Activated naive CD4-positive, alpha-beta T cell treated with Interleukin-2 at 50 U/mL for 16 hours (primary cell): Measurements from ENCODE around the gene ARL2BP.

Experiments used
- DNase-seq: peaks from one replicate; pipeline ENCODE4 v3.0.0-alpha.2; 2020

Gene ARL2BP

GRCh38 chr16:57236022-57236350, 9.1 kb upstream of the ARL2BP start:
- DNase-seq, result no peak

- DNase-seq, result no peak
These were observed 6.4 kb upstream of the ARL2BP start for GRCh38 chr16:57238682-57239081.

- no peak for DNase-seq
These were observed 6.0 kb upstream of the ARL2BP start for GRCh38 chr16:57239107-57239506.

DNA sequence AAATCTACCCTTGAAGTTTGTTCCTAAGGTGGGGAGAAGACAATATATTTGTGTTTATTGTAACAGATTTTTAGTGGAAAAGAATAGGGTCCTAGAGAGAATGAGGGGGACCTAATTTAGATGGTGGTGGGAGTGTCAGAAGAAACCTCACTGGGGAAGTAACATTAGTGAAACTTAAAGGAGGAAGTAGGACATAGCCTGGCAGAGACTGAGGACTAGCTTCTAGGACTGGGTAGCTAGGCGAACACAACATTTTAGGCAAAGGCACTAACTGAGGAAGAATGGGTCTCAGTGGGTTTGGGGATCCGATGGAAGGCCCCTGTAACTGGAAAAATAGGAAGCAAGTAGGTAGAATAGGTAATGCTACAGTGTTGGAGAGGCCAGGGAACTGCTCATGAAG, 4.2 kb upstream of the ARL2BP start:
- no peak for DNase-seq

GRCh38 chr16:57242650-57243049, 2.4 kb upstream of the ARL2BP start:
- DNase-seq, result no peak

DNA sequence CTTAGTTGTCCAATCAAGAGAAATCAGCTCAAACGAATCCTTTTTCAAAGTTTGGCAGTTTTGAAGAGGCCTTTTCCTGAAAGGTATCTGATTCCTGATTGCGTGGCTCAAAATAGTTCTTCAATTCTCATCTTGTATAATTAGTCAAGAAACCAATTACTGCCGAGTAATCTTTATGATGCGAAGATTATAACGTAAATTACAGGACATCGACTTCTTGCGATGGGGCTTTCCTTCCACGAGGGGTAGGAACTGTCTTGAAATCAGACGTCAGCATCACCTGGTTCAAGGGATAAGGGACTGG, 644 bp upstream of the ARL2BP start:
- DNase-seq, result no peak

DNA sequence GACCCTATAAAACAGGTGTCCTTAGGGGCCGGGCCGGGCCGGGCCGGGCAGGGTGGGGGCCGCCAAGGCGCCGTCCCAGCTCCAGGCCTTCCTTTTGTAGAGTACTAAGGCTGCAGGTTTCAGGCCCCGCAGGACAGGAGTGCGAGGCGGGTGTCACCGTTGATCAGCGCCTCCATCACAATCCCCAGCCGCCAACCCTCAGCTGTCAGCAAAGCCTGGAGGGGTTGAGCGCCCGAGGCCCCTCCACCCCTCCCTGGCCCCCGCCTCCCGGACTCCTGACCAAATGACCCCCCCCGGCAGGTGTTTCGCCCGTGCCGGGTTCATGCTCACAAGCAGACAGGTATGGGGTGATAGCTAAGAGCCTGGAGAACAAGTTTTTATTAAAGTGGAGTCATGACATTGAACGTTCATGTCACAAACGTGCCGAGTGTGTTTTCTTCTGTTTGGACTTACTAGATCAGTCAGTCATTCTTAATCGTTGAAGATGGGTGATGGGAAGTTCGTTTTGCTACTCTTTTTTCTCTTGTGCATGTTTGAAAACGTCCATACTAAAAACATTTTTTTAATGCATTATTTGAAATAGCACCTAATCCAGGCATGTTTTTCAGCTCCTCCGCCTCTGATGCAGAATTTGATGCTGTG, 534 bp downstream of the ARL2BP start:
- no peak for DNase-seq

DNA sequence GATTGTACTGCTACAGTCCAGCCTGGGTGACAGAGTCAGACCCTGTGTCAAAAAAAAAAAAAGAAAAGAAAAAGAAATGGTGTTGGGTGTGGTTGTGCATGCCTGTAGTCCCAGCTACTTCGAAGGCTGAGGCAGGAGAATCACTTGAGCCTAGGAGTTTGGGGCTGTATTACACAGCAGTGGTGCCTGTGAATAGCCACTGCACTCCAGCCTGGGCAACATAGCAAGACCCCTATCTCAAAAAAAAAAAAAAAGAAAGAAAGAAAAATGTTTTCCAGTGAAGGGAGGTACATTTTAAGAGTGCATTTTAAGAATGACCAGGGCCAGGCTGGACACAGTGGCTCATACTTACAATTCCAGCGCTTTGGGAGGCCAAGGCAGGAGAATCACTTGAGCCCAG, 6.3 kb downstream of the ARL2BP start:
- DNase-seq, result no peak

DNA sequence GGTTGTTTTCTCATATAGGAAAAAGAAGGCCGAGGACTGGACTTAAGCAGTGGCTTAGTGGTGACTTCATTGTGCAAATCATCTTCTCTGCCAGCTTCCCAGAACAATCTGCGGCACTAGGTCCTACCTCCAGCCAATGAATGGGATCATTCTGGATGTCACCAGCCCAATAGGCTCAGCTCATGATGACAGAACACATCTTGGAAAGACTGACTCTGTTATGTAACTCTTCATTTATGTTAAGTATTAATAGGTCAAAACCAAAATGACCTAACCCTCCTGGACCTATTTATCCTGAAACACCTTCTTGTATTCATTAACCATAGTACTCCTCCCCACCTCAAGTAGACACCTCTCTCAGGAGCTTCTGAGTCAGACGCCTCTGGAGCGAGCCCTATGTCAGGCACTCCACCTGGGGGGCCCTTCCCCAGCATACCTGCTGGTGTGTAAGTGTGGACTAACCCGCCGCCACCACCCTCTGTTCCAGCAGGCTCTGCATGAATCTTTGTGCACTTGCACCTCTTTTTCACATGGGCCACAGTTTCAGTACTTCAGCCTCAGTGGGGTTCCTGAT, 7.2 kb downstream of the ARL2BP start:
- DNase-seq, result no peak

GRCh38 chr16:57253466-57253865, 8.4 kb downstream of the ARL2BP start:
- no peak for DNase-seq

- no peak for DNase-seq
These were observed 10.8 kb downstream of the ARL2BP start for GRCh38 chr16:57255686-57256415.

DNA sequence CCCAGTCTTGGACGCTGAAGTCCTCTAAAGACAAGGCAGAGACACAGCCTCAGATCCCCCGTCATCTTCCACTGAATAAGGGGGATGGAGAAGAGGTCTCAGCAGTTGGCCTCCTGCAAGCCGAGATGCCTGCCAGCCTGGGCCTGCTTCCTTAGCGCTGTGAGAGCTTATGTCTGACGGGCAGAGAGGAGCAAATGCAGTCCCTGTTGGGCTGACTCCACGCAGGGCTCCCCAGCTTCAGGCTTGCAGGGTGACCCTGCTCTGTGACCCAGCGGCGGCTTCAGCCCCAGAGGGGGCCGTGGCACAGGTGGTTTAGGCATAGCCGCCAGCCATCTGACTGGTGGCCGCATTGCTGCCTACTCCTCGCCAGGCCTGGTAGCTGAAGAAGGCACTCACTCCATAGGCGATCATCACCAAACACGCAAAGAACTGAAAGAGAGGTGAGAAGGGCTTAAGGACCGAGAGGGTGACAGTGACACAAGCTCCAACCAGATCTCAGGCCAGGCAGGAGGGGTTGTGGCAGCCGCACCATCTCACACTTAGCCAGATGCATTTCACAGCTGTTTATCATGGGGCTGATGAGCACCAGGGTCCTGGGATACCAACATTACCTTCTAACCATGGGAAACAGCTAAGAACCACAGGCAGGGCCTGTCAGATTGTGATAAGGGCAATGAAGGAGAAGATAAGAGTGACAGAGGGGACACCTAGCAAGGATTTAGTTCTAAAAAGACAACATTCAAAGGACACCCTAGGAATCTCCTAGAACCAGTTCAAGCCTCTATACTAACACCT, 11.7 kb downstream of the ARL2BP start:
- DNase-seq, result no peak

- no peak for DNase-seq
These were observed 12.5 kb downstream of the ARL2BP start for GRCh38 chr16:57257455-57258070.

- DNase-seq, result no peak
These were observed 13.3 kb downstream of the ARL2BP start for GRCh38 chr16:57258226-57258909.

GRCh38 chr16:57258910-57259475, 13.9 kb downstream of the ARL2BP start:
- no peak for DNase-seq

DNA sequence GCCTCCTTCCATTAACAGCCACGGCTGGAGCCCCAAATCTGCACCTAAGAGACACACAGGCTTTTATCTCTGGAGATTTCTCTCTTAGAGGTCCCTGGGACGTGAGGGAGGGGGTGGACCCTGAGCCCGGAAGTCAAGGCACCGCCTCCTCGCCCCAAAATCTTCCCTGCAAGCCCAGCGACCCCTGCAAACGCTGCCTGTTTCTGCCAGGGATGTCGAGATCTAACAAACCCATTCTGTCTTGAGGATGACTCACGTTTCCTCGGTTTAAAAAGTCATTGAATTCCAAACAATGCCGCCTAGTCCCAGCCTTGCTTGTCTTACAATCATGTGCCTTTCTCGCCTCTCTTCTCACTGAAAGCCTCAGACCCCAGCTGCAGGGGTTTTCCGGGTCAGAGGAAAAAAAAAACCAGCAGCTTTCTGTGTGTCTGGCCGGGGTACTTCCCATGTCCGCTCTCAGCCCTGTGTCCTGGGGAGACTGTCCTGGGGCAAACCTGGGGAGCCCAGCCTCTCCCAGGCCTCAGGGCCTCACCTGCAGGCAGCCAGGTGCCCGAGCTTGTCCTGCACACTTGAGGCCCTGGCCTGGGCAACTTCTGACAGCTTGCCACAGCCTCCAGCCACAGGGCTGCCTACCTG, 15.4 kb downstream of the ARL2BP start:
- no peak for DNase-seq

GRCh38 chr16:57261806-57262205, 16.7 kb downstream of the ARL2BP start:
- no peak for DNase-seq

DNA sequence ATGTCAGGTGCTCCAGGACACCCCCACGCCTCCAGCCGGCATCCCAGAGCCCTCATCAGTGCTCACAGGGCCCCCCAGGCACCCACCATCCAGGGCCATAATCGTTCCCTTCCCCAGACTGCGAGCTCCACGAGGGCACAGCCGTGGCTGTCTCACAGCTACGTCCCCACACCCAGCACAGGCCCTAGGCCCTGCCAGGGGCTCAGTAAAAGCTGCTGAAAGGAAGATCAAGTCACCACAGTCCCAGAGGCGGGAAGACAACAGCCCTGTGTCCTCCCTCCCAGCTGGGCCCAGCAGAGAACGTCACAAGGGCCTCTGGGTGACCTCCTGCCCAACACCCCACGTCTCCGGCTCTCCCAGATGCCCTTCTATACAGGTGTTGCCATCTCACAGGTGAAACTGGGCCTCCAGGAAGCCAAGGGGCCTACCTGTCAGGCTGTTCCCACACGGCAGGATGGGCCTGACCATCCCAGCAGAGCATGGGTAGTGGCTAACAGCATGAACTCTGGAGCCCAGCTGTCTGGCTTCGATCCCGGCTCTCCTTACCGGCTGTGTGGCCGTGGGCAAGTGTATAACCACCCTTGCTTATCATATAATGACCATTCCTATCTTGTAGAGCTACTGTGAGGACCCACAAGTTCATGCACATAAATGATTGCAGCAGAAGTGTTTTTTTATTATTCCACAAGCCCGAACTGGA, 17.9 kb downstream of the ARL2BP start:
- DNase-seq, result no peak

- no peak for DNase-seq
These were observed 18.7 kb downstream of the ARL2BP start for GRCh38 chr16:57263541-57264351.

- no peak for DNase-seq
These were observed 19.3 kb downstream of the ARL2BP start for GRCh38 chr16:57264381-57264780.
